GM13976 (cell line): ENCODE measurements around the gene JARID2.

ENCODE experiments used
- DNase-seq: peaks from one replicate; pipeline ENCODE4 v3.0.0; 2012; ENCODE audit warnings: low spot score
- CTCF ChIP-seq: IDR thresholded peaks from 2 replicates; pipeline ENCODE4 v1.5.1; 2012; ENCODE audit warnings: borderline replicate concordance, mild to moderate bottlenecking; ENCODE audit not compliant: insufficient read depth; ENCODE audit errors: extremely low read depth, missing control alignments, control extremely low read depth
- in situ Hi-C: fragments of 300-500 bp; cut with MboI; formaldehyde crosslinking; loops from one replicate; pipeline ENCODE4 v1.12.0; 2022; ENCODE audit warnings: low sequenced_read_pairs, mixed read lengths, inconsistent platforms; ENCODE audit not compliant: unreplicated experiment

The JARID2 gene

GRCh38 chr6:15356937-15357336 is 111.1 kb downstream of the JARID2 start:
- DNase-seq: no peak
- TF ChIP-seq CTCF: no peak
- in situ Hi-C loops: no loop called here

GRCh38 chr6:15357782-15358181 is 111.9 kb downstream of the JARID2 start:
- in situ Hi-C loops: no loop called here
- no peak for DNase-seq
- TF ChIP-seq CTCF: no peak

GRCh38 chr6:15358579-15359327 is 112.9 kb downstream of the JARID2 start:
- no peak for DNase-seq
- TF ChIP-seq CTCF: no peak
- in situ Hi-C loops: no loop called here

GRCh38 chr6:15359335-15359862 is 113.5 kb downstream of the JARID2 start:
- DNase-seq: peak; percentile 49
- no peak for TF ChIP-seq CTCF
- in situ Hi-C loops: no loop called here

GRCh38 chr6:15360300-15360699 is 114.4 kb downstream of the JARID2 start:
- TF ChIP-seq CTCF: no peak
- in situ Hi-C loops: no loop called here
- no peak for DNase-seq

GRCh38 chr6:15361197-15361596 is 115.3 kb downstream of the JARID2 start:
- TF ChIP-seq CTCF: no peak
- in situ Hi-C loops: no loop called here
- no peak for DNase-seq
